OCI-M2 (cell line): Measurements from ENCODE around the gene ZDHHC22.
A peak's percentile ranks its signal among the peaks of the same experiment; 100 is the strongest.
"Not testable (repeated sequence)": the region's sequence is repeated elsewhere in the genome, so short reads cannot be mapped to it uniquely, and the experiment has no call there.

ENCODE experiments used
- DNase-seq: peaks from one replicate; lab custom pipeline; 2025; ENCODE audit not compliant: unreplicated experiment; lab: John Stamatoyannopoulos, UW

The ZDHHC22 gene, protein sequence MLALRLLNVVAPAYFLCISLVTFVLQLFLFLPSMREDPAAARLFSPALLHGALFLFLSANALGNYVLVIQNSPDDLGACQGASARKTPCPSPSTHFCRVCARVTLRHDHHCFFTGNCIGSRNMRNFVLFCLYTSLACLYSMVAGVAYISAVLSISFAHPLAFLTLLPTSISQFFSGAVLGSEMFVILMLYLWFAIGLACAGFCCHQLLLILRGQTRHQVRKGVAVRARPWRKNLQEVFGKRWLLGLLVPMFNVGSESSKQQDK

DNA sequence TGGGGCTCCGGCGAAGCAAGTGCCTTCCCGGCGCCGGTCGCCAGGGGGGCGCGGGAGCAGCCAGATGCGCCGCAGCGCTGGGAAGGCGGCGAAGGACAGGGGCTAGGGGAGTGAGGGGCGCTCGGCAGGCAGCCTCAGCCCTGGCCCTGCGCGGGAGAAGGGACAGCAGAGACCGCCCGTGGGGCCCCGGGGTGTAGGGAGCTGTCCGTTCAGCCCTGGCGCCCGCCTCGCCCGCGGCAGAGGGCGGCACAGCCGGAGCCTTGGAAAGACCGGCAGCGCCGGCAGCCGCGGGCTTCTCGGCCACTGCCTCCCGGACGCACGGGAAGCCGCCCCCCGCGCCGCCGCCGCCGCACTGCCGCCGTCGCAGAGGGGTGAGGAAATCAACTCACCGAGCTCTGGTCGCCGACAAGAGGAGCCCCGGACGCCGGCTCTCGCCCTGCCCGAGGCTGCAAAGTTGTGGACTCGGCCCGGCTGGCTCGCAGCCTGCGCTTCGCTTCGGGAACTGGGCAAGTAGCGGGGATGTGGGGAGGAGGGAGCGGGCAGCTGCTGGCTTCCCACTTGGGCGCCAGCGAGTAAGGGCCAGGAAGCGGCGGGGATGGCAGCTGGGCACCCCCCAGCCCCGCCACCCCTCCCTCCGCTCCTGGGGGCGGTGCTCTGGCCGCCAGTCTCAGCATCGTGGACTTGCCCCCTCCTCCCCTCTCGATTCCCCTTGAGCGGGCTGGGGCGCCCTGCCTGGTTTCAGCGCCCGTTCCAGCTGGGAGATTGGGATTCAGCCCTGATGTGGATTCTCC is at the start of gene ZDHHC22:
Gene ZDHHC22 (minus strand): TSS at position 578 of the 791 bp plus-strand sequence. CDS start 2,053 bp downstream, outside the sequence.
- no peak for DNase-seq

DNA sequence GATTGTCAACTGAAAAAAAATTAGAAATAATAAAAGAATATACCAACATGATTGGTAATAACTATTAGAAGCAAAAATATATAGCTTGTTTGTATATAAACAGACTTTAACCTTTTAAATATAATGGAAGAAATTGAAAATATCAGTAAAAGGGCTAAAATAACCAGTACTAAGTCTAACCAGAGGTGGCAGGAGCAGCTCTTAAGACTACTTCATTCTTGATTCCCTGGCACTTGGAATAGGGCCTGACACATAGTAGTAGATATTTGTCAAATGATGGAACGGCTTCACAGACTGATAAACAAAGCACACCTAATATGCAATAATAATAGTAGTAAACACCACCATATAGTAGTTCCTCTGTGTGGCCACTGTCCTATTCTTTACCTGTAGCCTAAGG is 49.4 kb upstream of the ZDHHC22 start:
- no peak for DNase-seq

DNA sequence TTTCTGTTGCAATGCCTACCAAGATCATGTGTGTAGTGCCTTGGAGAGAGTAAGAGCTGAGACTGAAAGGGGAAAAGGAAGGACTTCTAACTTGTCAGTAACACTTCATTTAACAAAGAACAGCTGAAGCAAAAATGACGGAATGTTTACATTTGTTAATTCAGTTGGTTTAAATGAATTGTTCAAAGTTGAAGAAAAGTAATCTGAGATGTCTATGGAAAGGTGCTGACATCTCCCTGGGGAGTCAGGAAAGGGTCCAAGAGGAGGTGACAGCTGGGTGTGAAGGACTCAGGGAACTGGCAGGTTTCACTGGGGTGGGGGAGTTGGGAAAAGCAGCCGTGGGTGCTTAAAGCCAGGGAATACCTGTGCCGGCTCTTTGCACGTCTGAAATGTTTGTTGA is 47.9 kb upstream of the ZDHHC22 start:
- no peak for DNase-seq

DNA sequence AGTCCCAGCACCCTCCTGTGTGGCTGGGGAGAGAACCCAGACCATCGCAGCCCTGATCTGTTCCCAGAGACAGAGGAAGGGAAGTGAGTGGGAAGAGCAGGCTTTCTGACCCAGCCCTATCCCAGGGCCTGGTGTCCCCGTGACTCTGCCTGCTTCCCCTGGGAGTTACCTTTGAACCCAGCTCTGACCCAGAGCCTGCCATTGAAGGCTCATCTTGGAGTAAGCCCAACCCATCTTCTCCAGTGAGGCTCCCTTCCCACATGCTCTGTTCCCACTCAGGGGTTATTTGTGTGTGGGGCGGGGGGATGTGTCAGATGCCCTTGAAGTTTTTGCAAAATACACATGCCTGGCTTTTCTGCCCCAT is 46.0 kb upstream of the ZDHHC22 start:
- no peak for DNase-seq

DNA sequence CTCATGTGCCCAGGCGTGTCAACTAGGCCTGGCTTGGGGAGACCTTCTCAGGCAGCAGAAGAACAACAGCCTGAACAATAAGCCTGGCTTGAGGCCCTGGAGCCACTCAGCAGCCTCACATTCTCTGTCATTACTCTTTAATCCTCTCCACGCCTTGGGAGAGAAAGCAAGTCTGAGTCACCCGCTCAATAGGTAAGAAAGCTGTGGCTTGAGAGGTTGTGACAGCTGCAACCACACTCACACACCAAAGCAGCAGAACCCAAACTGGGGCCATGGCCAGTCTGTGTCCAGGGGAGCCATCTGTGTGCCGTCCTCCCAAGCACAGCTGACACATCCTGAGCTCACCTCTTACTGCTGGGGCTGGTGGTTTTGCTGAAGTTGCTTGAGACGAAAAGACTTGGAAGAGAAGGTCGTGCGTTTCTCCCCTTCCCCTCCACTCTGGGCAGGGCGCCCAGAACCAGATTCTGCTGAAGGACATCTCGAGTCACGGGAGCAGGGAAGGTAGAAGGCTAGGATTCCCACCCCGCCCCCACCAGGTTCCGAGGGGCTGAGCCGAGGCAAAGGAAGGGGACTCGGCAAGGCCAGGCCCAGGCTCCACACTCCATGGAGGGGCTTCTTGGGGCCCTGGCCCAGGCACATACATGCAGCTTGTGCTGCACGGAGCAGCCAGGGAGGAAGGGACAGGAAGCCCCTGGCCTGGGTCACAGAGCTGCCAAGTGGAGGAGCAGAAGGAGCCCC is 45.5 kb upstream of the ZDHHC22 start:
- DNase-seq, result no peak

DNA sequence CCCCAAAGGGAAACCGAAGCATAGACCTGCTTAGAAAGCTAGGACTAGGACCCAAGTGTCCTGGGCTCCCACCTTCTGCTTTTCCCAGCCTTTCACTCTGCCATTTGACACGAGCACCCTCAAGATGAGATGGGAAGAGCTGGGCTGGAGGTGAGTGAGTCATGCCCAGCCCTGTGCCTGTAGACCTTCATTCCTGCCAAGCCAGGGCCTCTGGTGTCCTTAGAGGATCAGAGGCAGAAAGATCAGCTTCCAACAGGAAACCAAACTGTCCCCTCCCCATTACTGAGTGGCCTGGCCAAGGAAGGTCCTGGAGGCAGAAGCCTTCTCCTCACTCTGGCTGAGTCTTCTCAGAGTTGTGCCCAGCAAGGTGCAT is 43.5 kb upstream of the ZDHHC22 start:
- DNase-seq, result no peak

DNA sequence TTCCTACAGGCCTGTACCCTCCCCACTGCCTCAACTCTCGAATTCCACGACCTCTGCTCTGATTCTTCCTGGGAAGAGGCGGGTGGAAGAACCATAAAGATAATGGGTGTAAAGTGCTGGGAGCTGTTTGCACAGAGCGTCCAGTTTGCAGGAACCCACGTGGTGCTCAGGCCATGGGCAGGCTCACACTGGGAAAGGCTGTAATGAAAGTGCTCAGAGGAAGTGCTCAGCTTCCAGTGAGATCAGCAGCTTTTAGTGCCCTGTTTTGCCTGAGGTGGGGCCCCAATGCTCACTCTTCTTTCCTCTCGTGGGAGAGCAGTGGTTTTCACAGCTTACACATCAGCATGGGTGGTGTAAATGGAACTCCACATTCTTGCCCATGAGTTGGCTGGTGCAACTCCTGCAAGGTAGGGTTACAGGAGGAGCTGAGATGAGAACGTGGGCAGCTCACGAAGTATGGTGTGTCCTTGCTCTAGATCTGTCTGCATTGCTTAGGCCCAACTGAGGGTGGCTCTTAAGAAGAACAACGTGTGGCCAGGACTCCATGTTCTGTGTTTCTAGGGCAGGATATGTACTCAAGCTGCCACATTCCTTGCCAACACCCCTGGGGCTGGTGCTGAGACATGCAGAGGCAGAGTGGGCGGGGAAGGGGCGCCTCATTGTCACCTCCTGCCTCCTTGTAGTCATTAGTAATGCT is 43.0 kb upstream of the ZDHHC22 start:
- DNase-seq, result no peak

DNA sequence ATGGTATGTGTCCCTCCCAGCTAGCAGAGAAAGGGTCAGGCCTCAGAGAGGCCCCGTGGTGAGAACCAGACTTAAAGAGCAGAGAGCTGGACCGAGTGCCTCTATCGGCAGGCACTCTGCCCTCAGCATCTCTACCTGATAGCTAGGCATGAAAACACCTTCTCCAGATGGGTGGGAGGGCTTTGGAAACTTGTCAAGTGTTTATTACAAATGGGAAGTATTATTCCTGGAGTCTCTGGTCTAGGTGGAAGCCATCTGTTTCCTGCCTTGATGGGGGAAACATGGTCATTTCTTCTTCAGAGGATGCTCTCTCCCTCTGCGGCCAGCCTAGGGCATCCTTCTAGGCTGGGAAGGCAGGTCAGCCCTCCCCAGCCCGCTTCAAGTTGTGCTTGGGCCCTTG is 42.3 kb upstream of the ZDHHC22 start:
- DNase-seq, result no peak

DNA sequence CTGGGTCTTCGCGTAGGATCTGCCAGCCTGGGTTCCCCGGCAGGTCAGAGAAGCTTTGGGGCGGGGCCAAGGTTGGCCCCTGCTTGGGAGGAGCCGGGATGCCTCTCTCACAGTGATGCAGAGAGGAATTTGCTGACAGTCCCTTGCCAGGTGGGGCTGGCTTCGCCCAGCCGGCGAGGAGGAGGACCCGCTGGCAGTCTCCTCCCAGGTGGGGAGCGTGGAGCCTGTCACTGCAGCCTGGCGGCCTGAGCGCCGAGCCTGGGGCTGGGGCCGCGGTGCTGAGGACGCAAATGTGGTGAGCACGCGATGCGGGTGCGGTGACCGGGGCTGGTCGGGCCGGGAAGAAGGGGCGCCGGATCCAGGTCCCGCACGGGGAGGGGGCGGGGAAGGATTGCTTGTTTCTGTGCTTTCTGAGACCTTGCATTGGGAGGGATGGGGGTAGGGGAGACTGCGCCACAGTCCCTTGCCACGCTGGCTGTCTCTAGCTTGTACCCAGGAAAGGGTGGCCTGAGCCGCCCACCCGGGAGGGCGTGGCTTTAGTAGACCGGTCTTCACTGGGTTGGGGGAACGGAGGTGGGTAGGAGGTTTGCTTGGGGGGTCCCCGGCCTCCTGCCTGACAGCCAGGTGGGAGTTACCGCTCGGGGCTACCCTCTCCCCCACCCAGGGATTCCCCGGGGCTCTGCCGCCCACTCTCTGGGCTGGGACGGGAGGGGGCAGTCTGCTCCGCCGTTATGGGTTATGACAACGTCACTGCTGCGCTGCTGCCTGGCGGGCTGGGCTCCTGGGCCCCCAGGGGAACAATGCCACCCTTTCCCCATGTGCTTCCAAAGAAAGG is 40.2 kb upstream of the ZDHHC22 start, which contains the start of gene TMEM63C:
Gene TMEM63C (plus strand): TSS at position 196 of the 835 bp plus-strand sequence. CDS start 37,016 bp downstream, outside the sequence.
- no peak for DNase-seq

DNA sequence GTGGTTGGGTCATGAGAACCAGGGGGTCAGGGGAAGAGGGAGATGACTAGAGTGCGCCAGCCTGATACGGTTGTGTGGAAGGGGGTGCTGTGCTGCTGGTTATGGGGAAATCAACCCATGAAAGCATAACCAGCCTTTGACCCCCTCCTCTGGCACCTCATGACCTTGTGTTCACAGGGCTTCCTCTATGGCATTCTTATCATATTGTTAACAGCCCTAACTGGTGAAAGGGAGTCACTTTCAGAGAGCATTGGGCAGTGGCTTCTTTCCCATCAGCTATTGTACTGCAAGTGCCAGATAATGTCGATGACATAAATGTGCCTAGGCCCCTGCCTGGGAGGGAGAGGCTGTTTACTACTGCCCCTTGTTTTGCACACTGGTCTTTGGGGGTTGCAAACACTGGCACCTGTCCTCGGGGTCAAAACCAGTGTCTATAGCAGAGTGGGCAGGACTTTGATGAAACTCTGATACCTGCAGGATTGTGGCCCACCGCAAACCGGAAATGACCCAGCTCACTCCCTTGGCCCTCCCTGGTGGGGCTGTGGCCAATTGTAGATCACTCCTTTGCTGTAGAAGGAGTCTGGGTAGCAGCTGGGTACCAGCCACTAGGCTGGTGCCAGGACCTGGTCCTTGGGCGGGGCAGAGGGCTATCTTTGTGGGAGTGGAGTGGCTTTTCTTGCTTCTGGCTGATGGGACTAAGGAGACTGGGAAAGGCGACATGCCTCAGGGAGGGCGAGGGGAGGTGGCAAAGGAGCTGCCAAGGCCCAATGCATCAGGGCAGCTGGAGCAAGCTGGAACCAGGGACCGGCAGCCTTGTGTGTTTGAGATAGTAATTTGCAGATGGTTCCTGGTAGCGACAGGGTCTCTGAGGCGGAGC is 39.4 kb upstream of the ZDHHC22 start:
- peak; percentile 65 for DNase-seq

DNA sequence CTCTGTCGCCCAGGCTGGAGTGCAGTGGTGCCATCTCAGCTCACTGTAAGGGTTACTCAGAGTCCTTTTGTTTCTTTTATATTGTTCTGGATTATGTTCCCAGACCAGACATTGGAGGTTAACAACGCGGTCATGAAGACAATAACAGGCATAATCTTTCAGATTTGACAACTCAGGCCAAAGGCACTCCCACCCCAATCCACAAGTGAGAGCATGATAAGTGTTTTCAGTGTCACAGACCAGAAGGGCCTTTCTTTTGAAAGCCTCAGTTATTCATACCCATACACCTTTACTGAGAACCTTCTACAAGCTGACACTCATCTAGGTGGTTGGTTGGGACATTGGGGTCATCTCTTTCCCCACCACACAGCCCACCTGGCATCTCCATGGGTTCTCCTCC is 37.1 kb upstream of the ZDHHC22 start:
- DNase-seq, result no peak

DNA sequence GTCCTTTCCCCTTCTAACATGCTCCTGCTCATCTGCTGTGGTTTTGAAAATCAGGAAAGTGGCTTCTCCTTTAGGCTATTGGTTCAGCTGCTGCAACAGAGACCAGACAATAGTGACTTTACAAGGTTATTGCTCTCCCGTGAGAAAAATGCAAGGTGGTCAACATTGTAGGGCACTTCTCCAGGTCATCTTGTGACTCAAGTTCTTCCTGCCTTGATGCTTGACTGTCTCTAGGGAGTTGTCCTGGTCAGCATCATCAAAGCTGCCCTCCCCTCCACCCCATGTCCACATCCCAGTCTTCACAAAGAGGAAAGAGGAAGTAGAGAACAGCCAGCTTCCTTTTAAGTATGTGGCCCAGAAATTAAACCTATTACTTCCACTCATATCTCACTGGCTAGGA is 36.1 kb upstream of the ZDHHC22 start:
- DNase-seq, result no peak

DNA sequence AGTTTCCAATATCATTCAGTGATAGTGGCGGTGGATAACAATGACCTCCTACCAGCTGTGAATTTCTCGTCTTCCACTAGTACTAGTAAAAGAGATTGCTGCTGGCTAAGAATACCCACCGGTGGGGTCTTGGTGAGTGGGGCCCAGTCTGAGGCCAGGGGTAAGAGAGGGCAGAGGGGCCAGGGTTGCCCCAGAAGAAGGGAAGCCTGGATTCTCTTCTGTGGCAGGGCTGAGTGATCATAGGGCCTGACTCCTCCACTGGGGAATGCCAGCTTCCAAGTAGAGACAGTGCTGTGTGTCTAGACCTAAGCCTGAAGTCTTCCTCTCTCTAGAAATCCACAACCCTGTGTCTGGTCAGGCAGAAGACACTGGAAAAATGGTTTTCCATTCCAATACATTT is 34.3 kb upstream of the ZDHHC22 start:
- DNase-seq, result no peak

DNA sequence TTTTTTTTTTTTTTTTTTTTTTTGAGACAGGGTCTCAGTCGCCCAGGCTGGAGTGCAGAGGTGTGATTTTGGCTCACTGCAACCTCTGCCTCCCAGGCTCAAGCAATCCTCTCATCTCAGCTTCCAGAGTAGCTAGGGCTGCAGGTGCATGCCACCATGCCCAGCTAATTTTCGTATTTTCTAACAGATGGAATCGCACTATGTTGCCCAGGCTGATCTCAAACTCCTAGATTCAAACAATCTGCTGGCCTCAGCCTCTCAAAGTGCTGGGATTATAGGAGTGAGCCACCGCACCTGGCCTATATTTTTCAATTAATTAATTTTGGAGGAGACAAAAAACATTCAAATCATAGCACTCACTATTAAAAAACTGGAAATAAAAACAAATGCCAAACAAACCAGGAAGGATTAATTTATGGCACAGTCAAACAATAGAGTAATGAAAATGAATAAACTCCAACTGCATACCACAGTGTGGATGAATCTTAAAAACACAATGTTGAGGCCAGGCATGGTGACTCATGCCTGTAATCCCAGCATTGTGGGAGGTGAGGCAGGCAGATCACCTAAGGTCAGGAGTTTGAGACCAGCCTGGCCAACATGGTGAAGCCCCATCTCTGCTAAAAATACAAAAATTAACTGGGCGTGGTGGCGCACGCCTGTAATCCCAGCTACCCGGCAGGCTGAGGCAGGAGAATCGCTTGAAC is 32.5 kb upstream of the ZDHHC22 start:
- DNase-seq, result not testable (repeated sequence)

DNA sequence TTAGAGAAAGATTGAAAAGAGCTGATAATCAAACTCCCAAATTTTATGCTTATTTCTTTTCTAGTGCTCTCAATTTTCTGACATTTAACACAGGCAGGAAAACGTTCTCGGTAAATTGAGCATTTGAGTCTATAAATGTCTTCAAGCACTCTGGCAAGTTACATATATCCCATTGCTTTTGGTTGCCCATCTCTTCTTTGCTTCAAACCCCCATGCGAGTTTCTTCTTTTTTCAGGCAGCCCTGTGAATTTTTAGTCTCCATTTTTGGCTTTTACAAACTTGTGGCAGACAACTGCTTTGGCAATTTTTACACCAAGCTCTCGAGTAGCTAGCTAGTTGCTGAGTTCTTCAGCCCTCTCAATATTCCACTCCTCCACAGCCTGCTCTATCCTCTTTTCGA is 31.3 kb upstream of the ZDHHC22 start:
- DNase-seq, result no peak

DNA sequence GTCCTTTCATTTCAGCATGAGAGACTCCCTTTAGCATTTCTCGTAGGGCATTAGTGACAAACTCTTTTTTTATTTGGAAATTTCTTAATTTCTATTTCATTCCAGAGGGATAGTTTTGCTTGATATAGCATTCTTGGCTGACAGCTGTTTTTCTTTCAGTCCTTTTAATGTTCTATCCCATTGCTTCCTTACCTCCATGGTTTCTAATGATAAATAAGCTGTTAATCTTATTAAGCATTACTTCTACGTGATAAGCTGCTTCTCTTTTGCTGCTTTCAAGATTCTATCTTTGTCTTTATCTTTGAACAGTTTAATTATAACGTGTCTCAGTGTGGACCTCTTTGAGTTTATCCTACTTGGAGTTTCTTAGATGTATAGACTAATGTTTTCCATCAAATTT is 28.5 kb upstream of the ZDHHC22 start:
- no peak for DNase-seq

DNA sequence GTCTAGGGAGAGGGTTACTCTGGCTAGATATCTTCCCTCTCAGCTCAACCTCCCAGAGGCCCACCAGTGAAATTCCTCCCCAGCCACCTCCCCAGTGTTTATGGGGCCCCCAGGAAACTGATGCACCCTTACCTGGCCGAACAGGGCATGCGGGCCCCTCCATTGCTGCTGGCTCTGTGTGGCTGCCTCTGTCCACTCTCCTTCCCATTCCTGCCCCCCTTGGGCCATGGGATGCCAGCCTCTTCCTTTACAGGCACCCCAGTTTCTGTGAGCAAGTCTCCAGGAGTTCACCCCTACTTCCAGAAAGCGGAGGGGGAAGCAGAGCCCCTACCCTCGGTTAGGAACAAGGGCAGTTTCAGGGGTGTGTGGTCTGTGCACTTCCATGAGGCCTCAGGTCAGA is 19.4 kb upstream of the ZDHHC22 start:
- DNase-seq, result no peak

DNA sequence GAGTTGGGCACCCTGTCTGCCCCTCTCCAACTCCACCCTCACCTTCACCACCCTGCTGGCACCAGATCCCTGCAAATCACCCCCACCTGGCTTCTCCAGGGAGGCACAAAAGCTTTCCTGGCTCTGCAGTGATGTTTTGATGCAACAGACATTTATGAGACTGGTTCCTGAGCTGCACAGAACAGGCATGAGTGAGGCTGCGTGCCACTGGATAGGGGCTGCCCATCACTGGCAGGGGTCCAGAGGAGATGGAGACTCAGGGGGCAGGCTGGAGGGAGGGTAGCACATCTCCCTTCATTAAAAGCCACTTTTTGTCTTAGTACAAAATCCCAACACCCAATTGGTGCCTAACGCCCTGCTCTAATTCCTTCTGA is 17.3 kb upstream of the ZDHHC22 start:
- DNase-seq, result no peak
